ENCODE results near the gene CSF1R. TPM values are rescaled to one million over a fixed set of nuclear protein-coding genes. Genes with fewer than 3 reads are reported as not detected.

CSF1R gene
- total RNA-seq (2014; rRNA removed; shearing (Covaris generic)) = 0.84 and 0.96 TPM in 2 replicates

GRCh38 chr5:150085950-150086715 is at the start of gene CSF1R:
Gene CSF1R (minus strand): TSS chr5:150086554. CDS start chr5:150086427, 127 bp downstream.
- no peak for DNase-seq (ENCODE audit: low spot score)

DNA sequence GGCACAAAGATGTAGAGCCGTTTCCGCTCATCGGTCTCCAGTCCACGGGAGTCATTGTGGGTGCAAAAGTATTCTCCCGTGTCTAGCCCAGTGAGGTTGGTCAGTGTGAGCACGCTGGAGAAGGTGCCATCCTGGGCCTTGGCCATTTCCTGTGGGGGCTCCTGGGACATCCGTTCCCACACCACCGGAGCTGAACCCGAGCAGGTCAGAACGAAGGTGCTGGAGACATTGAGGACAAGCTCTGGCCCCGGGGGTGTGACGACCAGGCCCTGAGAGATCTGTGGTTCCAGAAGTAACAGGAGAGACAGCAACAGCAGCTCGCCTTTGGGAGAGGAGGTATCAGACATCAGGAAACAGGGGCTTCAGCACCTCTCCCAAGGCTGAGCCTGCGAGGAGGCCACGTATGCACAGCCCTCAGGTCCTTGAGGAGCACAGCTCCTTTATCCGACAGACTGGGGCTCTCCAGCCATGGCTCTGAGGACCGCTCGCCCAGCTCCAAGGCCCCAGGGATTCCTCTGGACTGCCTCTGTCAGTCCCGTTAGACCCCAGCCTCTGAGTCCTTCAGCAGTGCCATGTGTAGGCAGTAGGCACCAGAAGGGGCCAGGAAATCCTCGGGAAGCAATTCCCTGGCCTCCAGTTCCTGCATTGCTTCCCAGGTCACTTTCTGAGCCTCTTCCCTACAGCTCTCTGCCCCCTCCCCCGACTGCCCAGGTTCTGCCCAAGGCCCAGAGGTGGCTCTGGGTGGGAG is 49.4 kb upstream of the CSF1R start:
- no peak for DNase-seq (ENCODE audit: low spot score)

DNA sequence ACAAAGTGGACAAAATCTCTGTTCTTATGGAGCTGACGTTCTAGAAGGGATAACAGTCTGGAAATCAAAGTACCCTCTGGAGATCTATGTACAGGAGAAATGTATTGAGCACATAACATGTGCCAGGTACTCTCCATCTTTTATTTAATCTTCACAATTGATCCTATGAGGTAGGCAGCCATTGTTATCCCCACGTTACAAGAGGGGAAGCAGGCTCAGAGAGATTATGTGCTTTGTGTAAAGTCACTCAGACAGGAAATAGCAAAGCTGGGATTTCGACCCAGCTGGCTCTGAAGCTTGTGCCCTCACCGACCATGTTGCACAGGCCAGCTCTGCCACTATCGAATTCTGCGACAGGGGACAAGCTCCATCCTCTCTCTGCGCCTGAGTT is 47.8 kb upstream of the CSF1R start:
- no peak for DNase-seq (ENCODE audit: low spot score)

DNA sequence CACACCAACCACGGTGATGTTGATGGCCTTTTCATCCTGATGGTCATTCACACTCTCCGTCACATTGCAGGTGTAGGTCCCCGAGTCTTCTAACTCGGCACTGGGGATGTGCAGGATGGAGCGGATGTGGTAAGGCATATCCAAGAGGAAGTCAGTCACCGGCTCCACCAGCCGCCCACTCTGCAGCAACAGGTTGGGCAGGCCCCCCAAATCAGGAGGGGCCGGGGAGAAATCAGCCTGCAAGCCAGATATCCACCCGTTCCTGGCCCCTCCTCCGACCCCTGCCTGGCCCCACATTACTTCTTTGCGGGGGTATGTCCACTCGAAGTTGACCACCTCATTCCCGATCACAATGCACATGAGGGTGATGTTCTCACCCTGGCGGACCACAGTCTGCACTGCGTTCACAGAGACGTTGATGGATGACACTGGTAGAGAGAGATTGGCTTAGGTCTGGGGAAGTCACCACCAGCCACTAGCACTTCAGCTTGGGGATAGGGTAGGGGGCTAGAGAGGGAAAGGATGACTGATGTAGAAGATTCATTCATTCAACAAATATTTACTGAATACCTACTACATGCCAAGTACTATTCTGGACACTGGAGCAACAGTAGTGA is 47.3 kb upstream of the CSF1R start:
- DNase-seq (ENCODE audit: low spot score) = no peak

DNA sequence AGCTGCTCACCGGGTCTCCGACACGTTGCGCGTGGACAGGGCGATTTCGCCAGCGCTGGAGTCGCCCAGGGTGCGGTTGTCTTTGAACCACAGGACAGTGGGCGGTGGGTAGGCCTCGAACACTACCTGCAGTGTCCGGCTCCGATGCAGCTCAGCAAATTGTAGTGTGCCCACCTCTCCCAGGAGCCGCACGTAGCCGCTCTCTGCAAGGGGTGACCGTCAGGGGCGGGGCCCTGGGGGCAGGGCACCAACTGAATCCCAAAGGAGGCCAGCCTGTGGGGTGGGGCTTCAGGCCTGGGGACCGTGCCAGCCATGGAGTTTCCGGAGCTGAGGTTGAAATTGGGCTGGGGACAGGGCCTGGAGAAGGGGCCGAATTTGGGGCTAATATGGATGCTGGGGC is 46.4 kb upstream of the CSF1R start:
- no peak for DNase-seq (ENCODE audit: low spot score)

DNA sequence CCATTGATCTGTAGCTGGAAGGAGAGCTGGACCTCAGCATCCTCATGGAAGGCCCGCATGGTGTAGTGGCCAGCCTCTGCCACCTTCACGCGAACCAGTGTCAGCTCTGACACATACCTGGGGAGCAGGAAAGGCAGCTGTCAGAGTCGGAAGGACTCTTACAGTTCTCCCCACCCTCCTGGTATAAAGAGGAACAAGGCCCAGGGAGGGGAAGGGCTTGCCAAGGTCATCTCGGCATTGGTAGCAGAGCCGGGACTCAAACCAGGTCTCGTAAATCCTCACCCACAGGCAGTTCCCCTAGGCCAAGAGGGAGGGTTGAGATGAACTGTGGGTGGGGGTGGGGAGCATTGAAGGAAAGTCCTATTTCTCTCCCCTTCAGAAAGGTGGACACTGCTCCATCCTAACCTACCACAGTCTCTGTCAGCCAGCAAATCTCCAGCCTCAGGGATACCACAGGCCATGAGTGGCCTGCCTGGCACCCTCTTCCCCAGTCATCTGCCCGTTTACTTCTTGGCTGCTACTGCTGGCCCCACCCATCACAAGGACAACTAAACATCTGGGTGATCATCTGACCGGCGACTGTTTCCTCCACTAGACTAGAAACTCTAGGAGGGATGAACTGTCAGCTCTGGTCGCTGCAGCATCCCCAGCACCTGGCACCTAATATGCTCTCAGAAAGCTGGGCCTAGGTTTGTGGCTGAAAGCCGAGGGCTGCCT is 45.8 kb upstream of the CSF1R start:
- DNase-seq (ENCODE audit: low spot score) = peak; percentile 38

DNA sequence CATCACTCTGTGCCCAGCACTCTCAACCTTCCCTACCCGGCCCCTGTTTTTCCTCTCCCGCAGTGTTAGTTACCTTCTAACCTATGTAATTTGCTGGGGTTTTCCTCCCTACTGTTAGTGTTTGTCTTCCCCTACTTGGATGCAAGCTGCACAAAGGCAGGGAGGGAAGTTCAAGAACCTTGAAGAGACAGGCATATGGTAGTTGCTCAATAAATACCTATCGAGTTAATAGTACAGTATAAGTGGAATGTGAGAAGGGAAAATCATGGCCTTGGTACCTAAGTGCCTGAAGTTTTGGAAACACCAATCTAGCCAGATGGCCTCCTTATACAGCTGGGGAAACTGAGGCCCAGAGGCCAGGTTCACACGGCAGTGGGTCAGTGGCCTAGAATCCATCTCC is 45.1 kb upstream of the CSF1R start:
- DNase-seq (ENCODE audit: low spot score) = no peak

GRCh38 chr5:150130493-150130922 is 44.2 kb upstream of the CSF1R start:
- DNase-seq (ENCODE audit: low spot score) = no peak

DNA sequence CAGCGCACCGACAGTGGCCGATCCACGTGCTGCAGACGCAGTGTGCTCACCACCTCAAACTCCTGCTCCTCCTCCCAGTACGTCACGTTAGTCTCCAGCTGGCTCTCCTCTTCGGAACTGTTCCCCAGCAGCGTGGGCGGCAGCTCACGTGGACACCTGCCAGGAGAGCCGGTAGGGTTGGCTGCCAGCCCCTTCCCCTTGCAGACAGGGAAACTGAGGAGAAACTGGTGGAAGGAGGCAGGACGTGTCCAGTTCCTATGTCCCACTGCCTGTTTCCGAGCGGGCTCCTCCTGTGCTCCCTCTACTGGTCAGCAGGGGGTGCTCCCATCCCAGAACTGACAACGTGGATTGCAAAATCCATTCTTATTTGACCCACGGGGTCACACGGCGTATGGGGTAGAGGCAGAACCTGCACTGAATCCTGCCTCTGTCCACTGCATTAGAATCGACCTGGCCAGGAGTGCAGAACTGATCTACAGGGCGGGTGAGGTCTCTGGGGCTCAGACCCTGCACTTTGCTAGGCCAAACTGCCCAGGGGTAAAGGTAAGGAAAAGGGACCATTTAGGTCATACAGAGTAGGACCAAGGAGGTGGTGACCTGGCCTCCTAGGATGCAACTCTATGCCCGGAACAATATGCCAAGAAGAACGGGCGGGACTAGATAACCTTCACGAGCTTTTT is 43.6 kb upstream of the CSF1R start:
- DNase-seq (ENCODE audit: low spot score) = peak; percentile 64

DNA sequence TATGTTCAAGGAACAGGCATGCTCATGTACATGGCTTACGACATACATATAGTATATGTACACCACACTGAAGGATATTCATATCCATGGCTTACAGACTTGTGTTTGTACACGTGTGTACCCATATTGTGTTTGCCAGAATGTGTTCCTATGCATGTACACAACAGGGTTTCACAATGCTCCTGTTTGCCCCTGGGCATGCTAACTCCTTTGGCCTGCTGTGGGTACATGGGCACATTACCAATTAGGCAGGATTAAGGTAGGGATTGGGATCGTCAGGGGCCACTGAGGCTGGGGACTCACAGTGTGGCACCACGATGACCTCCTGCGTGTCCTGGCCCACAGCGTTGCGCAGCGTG is 43.1 kb upstream of the CSF1R start:
- no peak for DNase-seq (ENCODE audit: low spot score)

GRCh38 chr5:150126921-150127265 is 40.5 kb upstream of the CSF1R start:
- DNase-seq (ENCODE audit: low spot score) = no peak

- DNase-seq (ENCODE audit: low spot score) = no peak
These were observed 40.0 kb upstream of the CSF1R start for GRCh38 chr5:150126199-150126920.

GRCh38 chr5:150125334-150125733 is 39.0 kb upstream of the CSF1R start:
- DNase-seq (ENCODE audit: low spot score) = no peak

- no peak for DNase-seq (ENCODE audit: low spot score)
These were observed 38.2 kb upstream of the CSF1R start for GRCh38 chr5:150124596-150124995.

GRCh38 chr5:150124111-150124557 is 37.8 kb upstream of the CSF1R start:
- no peak for DNase-seq (ENCODE audit: low spot score)

- no peak for DNase-seq (ENCODE audit: low spot score)
These were observed 37.2 kb upstream of the CSF1R start for GRCh38 chr5:150123542-150123941.

DNA sequence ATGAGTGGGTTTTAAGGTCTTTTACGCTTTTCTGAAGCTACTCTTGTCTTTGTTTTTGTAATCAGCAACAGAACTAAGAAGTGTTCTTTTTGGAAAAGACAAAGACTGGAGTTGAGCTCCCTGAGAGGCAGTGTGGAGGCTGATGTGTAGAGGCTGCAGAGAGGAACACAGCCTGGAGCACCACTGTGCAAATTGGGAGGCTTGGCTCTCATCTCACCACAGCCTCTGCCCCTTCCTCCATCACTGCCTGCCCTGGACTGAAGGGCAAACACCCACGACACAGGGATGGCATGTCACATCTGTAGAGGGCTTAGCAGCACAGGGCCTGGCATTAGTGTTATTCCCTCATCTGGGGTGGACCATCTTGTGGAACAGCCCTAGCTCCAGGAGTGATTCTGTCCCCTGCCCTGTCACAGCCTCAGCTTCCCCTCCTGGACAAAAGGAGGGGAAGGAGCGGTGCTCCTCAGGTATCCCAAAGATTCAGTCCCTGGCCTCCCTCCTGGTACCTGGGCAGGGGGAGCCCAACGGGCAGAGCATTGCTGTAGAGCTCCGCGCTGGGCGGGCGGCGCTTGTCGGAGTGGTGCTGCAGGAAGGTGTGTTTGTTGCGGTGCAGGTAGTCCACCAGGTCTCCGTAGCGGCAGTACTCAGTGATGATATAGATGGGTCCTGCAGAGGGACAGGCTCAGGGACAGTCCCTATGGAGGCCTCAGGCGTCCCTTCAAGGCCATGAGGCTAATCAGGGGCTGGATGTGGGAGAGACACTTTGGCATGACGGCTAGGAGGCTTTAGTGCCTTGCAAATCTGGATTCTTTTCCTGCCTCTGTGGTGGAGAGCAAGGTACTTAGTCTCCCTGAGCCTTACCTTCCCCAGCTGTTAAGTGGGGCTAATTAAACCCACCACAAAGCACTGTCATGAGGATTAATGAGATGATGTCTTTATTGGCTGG is 36.5 kb upstream of the CSF1R start:
- no peak for DNase-seq (ENCODE audit: low spot score)

GRCh38 chr5:150122158-150122510 is 35.8 kb upstream of the CSF1R start:
- peak; percentile 32 for DNase-seq (ENCODE audit: low spot score)

- no peak for DNase-seq (ENCODE audit: low spot score)
These were observed 35.2 kb upstream of the CSF1R start for GRCh38 chr5:150121448-150122157.
